ENCODE data around the gene ENOX1. TPM values are rescaled to one million over a fixed set of nuclear protein-coding genes. Genes with fewer than 3 reads are reported as not detected.
A peak's percentile ranks its signal among the peaks of the same experiment; 100 is the strongest.

Gene ENOX1
- total RNA-seq, 1 experiment from 2014 or later, result 0.26 TPM

DNA sequence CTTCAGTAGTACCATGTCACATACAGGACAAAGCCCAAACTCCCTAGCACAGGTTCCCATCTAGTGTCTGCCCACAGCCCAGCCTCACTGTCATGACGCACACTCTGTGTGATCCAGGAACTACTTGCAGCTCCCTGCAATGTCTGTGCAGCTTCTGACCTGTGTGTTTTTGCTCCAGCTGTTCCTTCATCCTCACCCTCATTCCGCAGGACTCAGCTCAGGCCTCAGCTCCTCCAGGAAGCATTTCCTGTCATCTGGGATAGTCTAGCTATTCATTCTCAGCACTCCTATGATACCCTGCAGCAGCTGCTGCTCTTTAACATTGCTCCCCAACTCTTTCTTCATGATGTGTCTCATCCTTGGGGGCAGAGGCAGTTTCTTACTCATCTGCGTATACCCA is 56.1 kb downstream of the ENOX1 start:
- no peaks in the 10 kb centered on the region for H3K36me3 Mint-ChIP-seq
- H3K27ac Mint-ChIP-seq, result no peak overlapping the region
- no peak overlapping the region for H3K4me3 Mint-ChIP-seq
- TF ChIP-seq ZNF416 (CRISPR knock-in tag; IDR thresholded peaks at IDR 0.05) (no peak), FOXJ3 (CRISPR knock-in tag; IDR thresholded peaks at IDR 0.05; ENCODE audit: borderline replicate concordance) (no peak)
- ChIA-PET POLR2A (no interaction called here), CTCF (no interaction called here)
- H3K27me3 Mint-ChIP-seq (ENCODE audit: low read depth), result no peaks in the 10 kb centered on the region
- H3K9me3 Mint-ChIP-seq, result no peaks in the 10 kb centered on the region
- peaks cover 13% of the 10 kb centered on the region for H3K4me1 Mint-ChIP-seq
- DNase-seq (ENCODE audit: low spot score) (no peak), ATAC-seq (peak; percentile 41)

DNA sequence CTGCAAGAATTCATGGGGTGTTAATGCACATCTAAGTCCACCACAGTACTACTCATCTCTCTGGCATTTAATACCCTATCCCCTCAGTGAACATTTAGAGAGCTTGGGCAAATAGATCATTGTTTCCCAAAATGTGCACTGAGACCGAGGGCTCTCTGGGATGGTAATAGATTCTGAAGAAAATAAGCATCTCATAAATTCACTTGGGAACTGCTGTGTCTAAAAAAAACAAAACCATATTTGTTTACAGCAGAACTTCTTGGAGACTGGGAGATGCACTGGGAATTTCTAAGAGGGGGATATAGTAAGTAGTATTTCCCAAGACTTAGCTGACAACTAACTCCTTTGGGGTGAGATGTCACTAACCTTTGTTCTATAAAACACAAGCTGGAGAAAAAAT is 58.4 kb downstream of the ENOX1 start:
- POLR2A ChIA-PET, result no interaction called here
- H3K36me3 Mint-ChIP-seq, result no peaks in the 10 kb centered on the region
- no peak overlapping the region for H3K4me3 Mint-ChIP-seq
- CTCF ChIA-PET, result no interaction called here
- H3K27me3 Mint-ChIP-seq (ENCODE audit: low read depth), result no peaks in the 10 kb centered on the region
- DNase-seq (ENCODE audit: low spot score) (no peak), ATAC-seq (no peak)
- TF ChIP-seq, protein P1, sequence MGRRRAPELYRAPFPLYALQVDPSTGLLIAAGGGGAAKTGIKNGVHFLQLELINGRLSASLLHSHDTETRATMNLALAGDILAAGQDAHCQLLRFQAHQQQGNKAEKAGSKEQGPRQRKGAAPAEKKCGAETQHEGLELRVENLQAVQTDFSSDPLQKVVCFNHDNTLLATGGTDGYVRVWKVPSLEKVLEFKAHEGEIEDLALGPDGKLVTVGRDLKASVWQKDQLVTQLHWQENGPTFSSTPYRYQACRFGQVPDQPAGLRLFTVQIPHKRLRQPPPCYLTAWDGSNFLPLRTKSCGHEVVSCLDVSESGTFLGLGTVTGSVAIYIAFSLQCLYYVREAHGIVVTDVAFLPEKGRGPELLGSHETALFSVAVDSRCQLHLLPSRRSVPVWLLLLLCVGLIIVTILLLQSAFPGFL (CRISPR knock-in tag; IDR thresholded peaks at IDR 0.05; ENCODE audit: borderline replicate concordance), result no peak
- TF ChIP-seq TP53 (CRISPR knock-in tag; IDR thresholded peaks at IDR 0.05), result no peak
- TF ChIP-seq, protein P2, sequence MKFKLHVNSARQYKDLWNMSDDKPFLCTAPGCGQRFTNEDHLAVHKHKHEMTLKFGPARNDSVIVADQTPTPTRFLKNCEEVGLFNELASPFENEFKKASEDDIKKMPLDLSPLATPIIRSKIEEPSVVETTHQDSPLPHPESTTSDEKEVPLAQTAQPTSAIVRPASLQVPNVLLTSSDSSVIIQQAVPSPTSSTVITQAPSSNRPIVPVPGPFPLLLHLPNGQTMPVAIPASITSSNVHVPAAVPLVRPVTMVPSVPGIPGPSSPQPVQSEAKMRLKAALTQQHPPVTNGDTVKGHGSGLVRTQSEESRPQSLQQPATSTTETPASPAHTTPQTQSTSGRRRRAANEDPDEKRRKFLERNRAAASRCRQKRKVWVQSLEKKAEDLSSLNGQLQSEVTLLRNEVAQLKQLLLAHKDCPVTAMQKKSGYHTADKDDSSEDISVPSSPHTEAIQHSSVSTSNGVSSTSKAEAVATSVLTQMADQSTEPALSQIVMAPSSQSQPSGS (CRISPR knock-in tag; IDR thresholded peaks at IDR 0.05; ENCODE audit: borderline replicate concordance, low read depth), result no peak
- TF ChIP-seq, protein P3, sequence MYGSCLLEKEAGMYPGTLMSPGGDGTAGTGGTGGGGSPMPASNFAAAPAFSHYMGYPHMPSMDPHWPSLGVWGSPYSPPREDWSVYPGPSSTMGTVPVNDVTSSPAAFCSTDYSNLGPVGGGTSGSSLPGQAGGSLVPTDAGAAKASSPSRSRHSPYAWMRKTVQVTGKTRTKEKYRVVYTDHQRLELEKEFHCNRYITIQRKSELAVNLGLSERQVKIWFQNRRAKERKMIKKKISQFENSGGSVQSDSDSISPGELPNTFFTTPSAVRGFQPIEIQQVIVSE (CRISPR knock-in tag; IDR thresholded peaks at IDR 0.05; ENCODE audit: borderline replicate concordance), result no peak
- H3K27ac Mint-ChIP-seq, result no peak overlapping the region
- peaks cover 13% of the 10 kb centered on the region for H3K4me1 Mint-ChIP-seq
- H3K9me3 Mint-ChIP-seq, result no peaks in the 10 kb centered on the region

DNA sequence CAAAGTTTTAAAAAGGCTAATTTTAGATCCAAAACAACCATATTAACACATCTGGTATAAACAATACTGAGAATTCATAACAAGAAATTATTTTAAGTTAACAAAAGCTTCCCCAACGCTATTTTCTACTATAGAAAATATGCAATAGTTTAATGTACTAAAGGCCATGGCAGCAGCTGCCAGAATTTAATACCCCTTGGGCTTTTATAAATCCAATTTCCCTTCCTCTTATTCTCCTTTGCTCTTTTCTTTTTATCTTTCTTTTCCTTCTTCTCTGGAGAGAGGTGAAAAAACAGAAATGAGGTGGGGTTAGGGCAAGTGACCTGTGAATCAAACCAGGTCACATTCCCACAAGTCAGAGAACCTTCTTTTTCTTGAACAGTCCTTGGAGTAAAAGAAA is 58.9 kb downstream of the ENOX1 start:
- ChIA-PET POLR2A (no interaction called here), CTCF (no interaction called here)
- Mint-ChIP-seq H3K27ac (no peak overlapping the region), H3K27me3 (ENCODE audit: low read depth) (no peaks in the 10 kb centered on the region), H3K4me1 (peaks cover 13% of the 10 kb centered on the region), H3K9me3 (no peaks in the 10 kb centered on the region), H3K36me3 (no peaks in the 10 kb centered on the region), H3K4me3 (no peak overlapping the region)
- no peak for TF ChIP-seq FOXK1 (CRISPR knock-in tag; IDR thresholded peaks at IDR 0.05)
- no peak for TF ChIP-seq NR3C1 (CRISPR knock-in tag; conservative IDR thresholded peaks at IDR 0.05; ENCODE audit: low read depth)
- no peak for TF ChIP-seq SMAD3 (CRISPR knock-in tag; IDR thresholded peaks at IDR 0.05; ENCODE audit: borderline replicate concordance)
- TF ChIP-seq, protein P3 (CRISPR knock-in tag; IDR thresholded peaks at IDR 0.05; ENCODE audit: borderline replicate concordance), result no peak
- no peak for TF ChIP-seq ZNF423 (CRISPR knock-in tag; IDR thresholded peaks at IDR 0.05)
- TF ChIP-seq, protein P4, sequence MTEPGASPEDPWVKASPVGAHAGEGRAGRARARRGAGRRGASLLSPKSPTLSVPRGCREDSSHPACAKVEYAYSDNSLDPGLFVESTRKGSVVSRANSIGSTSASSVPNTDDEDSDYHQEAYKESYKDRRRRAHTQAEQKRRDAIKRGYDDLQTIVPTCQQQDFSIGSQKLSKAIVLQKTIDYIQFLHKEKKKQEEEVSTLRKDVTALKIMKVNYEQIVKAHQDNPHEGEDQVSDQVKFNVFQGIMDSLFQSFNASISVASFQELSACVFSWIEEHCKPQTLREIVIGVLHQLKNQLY (CRISPR knock-in tag; IDR thresholded peaks at IDR 0.05), result no peak
- TF ChIP-seq IRF2 (CRISPR knock-in tag; IDR thresholded peaks at IDR 0.05; ENCODE audit: borderline replicate concordance, low read depth), result no peak
- TF ChIP-seq, protein P5, sequence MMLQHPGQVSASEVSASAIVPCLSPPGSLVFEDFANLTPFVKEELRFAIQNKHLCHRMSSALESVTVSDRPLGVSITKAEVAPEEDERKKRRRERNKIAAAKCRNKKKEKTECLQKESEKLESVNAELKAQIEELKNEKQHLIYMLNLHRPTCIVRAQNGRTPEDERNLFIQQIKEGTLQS (CRISPR knock-in tag; conservative IDR thresholded peaks at IDR 0.05), result no peak
- TF ChIP-seq, protein P6, sequence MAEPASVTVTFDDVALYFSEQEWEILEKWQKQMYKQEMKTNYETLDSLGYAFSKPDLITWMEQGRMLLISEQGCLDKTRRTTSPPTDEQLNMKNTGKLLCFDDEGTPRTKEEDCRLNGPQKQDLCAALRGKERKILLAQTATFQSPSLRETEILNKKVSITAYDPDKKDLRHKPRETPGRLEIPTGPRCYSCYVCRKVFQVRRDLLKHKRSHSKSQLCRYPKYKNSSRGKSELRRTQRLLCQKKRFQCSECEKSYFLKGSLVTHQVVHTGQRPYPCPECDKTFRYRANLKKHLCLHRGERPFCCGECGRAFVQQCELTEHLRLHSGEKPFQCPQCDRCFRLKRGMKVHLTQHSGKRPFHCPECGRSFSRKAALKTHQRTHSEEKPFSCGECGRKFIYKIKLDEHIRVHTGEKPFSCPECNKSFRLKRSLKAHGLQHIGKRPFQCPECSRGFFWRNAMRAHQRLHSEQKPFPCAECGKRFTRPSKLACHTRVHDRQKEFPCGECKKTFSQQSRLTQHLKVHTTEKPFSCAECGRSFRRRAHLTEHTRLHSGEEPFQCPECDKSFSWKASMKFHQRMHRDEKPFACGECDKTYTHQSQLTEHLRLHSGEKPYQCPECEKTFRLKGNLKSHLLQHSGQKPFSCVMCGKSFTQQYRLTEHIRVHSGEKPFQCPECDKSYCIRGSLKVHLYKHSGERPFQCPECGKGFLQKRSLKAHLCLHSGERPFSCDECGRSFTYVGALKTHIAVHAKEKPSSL (CRISPR knock-in tag; conservative IDR thresholded peaks at IDR 0.05), result no peak
- TF ChIP-seq OVOL2 (CRISPR knock-in tag; IDR thresholded peaks at IDR 0.05; ENCODE audit: borderline replicate concordance), result no peak
- TF ChIP-seq SMAD4 (CRISPR knock-in tag; IDR thresholded peaks at IDR 0.05), result no peak
- DNase-seq (ENCODE audit: low spot score) (no peak), ATAC-seq (no peak)
